Upper lobe of left lung (tissue), 6 donors: ENCODE data around the gene TMEM33. TPM values are rescaled to one million over a fixed set of nuclear protein-coding genes. Genes with fewer than 3 reads are reported as not detected.

Experiments
- ATAC-seq, 2 donors: fragments of 200-7000 bp; cut with Tn5 transposase; one replicate each; pipeline ENCODE4 v1.9.1; 2022; ENCODE audit warnings: mild to moderate bottlenecking in 2 of 2, moderate library complexity in 2 of 2; ENCODE audit not compliant: low FRiP score in 2 of 2
- DNase-seq, 2 donors: peaks; one replicate each; pipeline ENCODE4 v3.0.0-alpha.2; 2019 to 2020
- H3K27ac ChIP-seq, 4 donors: fragments of 200-600 bp; sonication (generic); one replicate each; pipeline ENCODE4 v1.5.1; 2016 to 2019
- H3K27me3 ChIP-seq, 4 donors: fragments of 200-600 bp; sonication (generic); one replicate each; pipeline ENCODE4 v1.5.1; 2017 to 2019
- H3K36me3 ChIP-seq, 4 donors: fragments of 200-600 bp; sonication (generic); one replicate each; pipeline ENCODE4 v1.5.1; 2016 to 2019
- H3K4me1 ChIP-seq, 4 donors: fragments of 200-600 bp; sonication (generic); one replicate each; pipeline ENCODE4 v1.5.1; 2018 to 2019
- H3K4me3 ChIP-seq, 4 donors: fragments of 200-600 bp; sonication (generic); one replicate each; pipeline ENCODE4 v1.5.1; 2017 to 2019; ENCODE audit warnings: mild to moderate bottlenecking in 2 of 4, moderate library complexity in 1 of 4
- H3K9me3 ChIP-seq, 4 donors: fragments of 200-600 bp; sonication (generic); one replicate each; pipeline ENCODE4 v1.5.1; 2018 to 2019
- EP300 ChIP-seq, 4 donors: sonication (generic); formaldehyde crosslinking; IDR thresholded peaks; one replicate each; pipeline ENCODE4 v1.5.1; 2017; ENCODE audit warnings: antibody characterized with exemption in 4 of 4, control low read depth in 2 of 4
- POLR2A ChIP-seq, 4 donors: fragments of 450-650 bp; IDR thresholded peaks; one replicate each; pipeline ENCODE4 v1.5.1; 2016 to 2017; ENCODE audit warnings: antibody characterized with exemption in 4 of 4, mild to moderate bottlenecking in 2 of 4
- POLR2AphosphoS5 ChIP-seq, 2 donors: sonication (generic); formaldehyde crosslinking; IDR thresholded peaks; one replicate each; pipeline ENCODE4 v1.5.1; 2017; ENCODE audit warnings: antibody characterized with exemption in 2 of 2
- WGBS, 2 donors: methylation state at CpG; one replicate each; pipeline ENCODE4 v1.1.5; 2017 to 2018; 5-methylcytosine and 5-hydroxymethylcytosine counted together
- total RNA-seq, 6 donors: library from RNA; depleted of rRNA in 4 of 6; stranded (reverse); fragments of >200 nt in 4 of 6; gene quantifications; one replicate each; pipeline versions ENCODE4 v1.1.0 to v1.2.1, GENCODE V29; 2016 to 2021
- TF ChIP-seq, protein P1 (sequence below), 6 experiments: fragments of 450-650 bp in 4 of 6; fragments of 200-600 bp in 2 of 6; sonication (generic) in 2 of 6; IDR thresholded peaks; one replicate each; pipeline ENCODE4 v1.5.1; 2016 to 2019; ENCODE audit warnings: antibody characterized with exemption in 6 of 6
- donor health status: DM: no; HTN: no; CAD: no; lungs with moderate emphysema.
- donor health status: DM: no; HTN: yes; CAD: no; lungs with severe emphysema.

The TMEM33 gene, protein sequence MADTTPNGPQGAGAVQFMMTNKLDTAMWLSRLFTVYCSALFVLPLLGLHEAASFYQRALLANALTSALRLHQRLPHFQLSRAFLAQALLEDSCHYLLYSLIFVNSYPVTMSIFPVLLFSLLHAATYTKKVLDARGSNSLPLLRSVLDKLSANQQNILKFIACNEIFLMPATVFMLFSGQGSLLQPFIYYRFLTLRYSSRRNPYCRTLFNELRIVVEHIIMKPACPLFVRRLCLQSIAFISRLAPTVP
- total RNA-seq = 10 to 100 TPM; 14.7 to 68.9 (median 46.9) TPM

DNA sequence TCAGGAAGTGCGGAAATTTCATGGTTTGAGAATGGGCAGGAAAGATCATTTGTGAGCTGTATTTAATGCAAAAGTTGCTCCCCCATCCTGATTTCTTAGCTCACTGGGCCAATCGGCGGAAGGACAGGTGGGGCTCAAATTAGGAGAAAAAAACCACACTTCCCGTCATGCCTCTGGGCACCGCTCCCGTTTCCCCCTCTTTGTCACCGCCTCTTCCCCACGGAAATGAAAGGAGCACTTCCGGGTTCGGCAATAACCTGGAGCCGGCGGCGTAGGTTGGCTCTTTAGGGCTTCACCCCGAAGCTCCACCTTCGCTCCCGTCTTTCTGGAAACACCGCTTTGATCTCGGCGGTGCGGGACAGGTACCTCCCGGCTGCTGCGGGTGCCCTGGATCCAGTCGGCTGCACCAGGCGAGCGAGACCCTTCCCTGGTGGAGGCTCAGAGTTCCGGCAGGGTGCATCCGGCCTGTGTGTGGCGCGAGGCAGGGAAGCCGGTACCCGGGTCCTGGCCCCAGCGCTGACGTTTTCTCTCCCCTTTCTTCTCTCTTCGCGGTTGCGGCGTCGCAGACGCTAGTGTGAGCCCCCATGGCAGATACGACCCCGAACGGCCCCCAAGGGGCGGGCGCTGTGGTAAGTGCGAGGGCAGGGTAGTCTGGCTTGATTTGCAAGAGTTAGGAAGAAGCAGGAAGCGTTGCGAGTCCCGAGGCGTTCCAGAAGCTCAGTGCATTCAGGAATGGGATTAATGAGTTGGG, at the start of gene TMEM33:
Gene TMEM33, plus strand, starts transcription at position 529 of the 751 bp plus-strand sequence. Its CDS starts 56 bp downstream, at position 585.
- ATAC-seq (peak; percentile 96 to 98), DNase-seq (peak; percentile 89)
- H3K4me1 ChIP-seq = peaks cover 19 to 36% (median 31%) of the 10 kb centered on the region in 4 donors
- H3K4me3 ChIP-seq = peak within 1 kb of the TSS; percentile 71 to 85 (median 76)
- peaks cover 0 to 12% (median 4%) of the 10 kb centered on the region in 4 donors for H3K36me3 ChIP-seq
- WGBS, 2 donors = 2 to 3% methylated on average over 26 to 49 of the region's 49 CpGs
- no peaks in the 10 kb centered on the region for H3K27me3 ChIP-seq
- H3K27ac ChIP-seq = peak within 1 kb of the TSS; percentile 88 to 94 (median 89)
- TF ChIP-seq POLR2A (IDR thresholded peaks at IDR 0.05) = peak in 3 of 4 donors; percentile 58 to 87 (median 73)
- TF ChIP-seq EP300 (IDR thresholded peaks at IDR 0.05) = peak in 1 of 4 donors; percentile 21
- TF ChIP-seq, protein P1, sequence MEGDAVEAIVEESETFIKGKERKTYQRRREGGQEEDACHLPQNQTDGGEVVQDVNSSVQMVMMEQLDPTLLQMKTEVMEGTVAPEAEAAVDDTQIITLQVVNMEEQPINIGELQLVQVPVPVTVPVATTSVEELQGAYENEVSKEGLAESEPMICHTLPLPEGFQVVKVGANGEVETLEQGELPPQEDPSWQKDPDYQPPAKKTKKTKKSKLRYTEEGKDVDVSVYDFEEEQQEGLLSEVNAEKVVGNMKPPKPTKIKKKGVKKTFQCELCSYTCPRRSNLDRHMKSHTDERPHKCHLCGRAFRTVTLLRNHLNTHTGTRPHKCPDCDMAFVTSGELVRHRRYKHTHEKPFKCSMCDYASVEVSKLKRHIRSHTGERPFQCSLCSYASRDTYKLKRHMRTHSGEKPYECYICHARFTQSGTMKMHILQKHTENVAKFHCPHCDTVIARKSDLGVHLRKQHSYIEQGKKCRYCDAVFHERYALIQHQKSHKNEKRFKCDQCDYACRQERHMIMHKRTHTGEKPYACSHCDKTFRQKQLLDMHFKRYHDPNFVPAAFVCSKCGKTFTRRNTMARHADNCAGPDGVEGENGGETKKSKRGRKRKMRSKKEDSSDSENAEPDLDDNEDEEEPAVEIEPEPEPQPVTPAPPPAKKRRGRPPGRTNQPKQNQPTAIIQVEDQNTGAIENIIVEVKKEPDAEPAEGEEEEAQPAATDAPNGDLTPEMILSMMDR (IDR thresholded peaks at IDR 0.05) = peak in 4 of 6 experiments; percentile 19 to 48 (median 28)
- TF ChIP-seq POLR2AphosphoS5 (IDR thresholded peaks at IDR 0.05) = peak; percentile 88 to 93
- no peaks in the 10 kb centered on the region for H3K9me3 ChIP-seq

DNA sequence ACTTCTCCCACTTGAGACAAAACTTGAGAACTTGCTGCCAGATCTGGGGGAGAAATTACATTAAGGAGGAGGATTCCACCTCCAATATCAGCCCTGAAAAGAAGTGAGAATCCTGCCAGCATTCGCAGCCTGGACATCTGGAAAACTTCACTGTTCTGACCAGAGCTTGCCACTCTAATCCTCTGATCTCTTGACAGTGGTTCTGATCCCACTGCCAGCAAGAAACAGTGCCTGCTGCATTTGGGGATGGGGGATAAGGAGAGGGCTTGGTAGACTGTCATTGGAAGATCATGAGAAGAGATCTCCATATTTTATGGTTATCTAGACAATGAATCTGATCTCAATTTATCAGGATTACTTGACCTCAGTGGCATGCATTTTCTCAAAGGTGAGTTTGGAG, 49.8 kb upstream of the TMEM33 start:
- Histone ChIP-seq H3K4me1 (peaks cover 22 to 25% (median 24%) of the 10 kb centered on the region in 4 donors), H3K27me3 (peaks cover 0 to 22% (median 15%) of the 10 kb centered on the region in 4 donors), H3K27ac (no peak overlapping the region), H3K36me3 (no peaks in the 10 kb centered on the region), H3K4me3 (no peak overlapping the region), H3K9me3 (no peaks in the 10 kb centered on the region)
- ATAC-seq = no peak
- no peak for DNase-seq
- TF ChIP-seq POLR2AphosphoS5 (IDR thresholded peaks at IDR 0.05) (no peak), EP300 (IDR thresholded peaks at IDR 0.05) (no peak), POLR2A (IDR thresholded peaks at IDR 0.05) (no peak)
- TF ChIP-seq, protein P1 (IDR thresholded peaks at IDR 0.05) = no peak
- 85 to 89% methylated on average over 1 of the region's 1 CpG for WGBS, 2 donors

DNA sequence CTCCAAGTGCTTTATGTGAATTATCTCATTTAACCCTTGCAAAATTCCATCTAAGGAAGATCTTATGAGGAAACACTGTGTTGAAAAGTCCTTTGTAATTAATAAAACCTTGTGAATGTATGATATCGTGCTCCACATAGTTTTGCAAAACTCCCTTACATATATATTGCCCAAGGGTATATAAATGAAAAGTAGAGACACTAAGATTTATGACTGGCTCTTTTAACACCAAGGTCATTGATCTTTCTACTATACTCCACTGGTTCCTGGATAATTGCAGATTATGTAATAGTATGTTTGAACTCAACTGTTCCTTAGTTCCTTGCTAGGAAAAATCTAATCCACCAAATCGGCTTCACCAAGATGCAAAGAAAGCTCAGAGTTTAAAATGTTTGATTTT, 48.0 kb upstream of the TMEM33 start:
- Histone ChIP-seq H3K4me1 (peaks cover 4 to 7% (median 6%) of the 10 kb centered on the region in 4 donors), H3K27ac (no peak overlapping the region), H3K9me3 (no peaks in the 10 kb centered on the region), H3K4me3 (no peak overlapping the region), H3K27me3 (peaks cover 0 to 4% (median 2%) of the 10 kb centered on the region in 4 donors), H3K36me3 (no peaks in the 10 kb centered on the region)
- no peak for ATAC-seq
- 71 to 78% methylated on average over 2 of the region's 2 CpGs for WGBS, 2 donors
- DNase-seq = no peak
- TF ChIP-seq POLR2A (IDR thresholded peaks at IDR 0.05) = no peak
- no peak for TF ChIP-seq EP300 (IDR thresholded peaks at IDR 0.05)
- TF ChIP-seq, protein P1 (IDR thresholded peaks at IDR 0.05) = no peak
- TF ChIP-seq POLR2AphosphoS5 (IDR thresholded peaks at IDR 0.05) = no peak

DNA sequence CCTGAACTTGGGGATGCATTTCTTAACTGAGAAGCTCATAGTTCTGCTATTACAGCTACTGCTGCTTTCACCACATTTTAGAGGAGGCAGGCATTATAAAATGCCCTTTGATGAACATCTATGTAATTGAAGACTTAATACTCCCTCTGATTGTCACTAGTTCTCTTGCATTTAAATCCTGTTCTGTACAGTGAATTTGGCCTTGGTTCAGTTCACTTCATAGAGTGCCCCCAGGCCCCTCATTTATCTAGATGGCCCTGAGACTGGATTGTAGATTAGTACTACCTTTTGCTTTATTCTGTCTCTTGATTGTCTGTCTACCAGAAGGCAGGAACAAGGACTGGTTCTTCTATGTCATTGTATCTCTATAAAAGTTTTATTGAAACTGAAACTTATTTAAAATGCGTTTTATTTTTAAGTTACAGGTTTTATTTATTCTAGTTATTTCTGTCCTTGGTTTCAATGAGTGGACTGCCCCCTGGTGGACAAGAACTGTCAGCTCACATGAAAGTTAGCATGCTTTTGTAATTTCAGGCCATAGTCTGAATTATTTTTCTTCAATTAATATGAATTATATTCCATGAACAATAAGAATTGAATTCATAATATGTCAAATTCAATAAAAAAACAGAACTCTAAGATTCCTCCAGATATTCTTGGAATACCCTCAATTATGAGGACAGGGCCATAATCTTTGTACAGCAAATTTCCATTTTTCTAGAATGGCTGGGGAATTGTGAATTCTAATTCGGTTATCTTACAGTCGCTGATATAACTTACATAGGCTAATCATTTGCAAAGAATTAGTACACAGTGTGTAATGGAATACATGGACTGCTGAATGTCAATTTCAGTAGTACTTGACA, 47.2 kb upstream of the TMEM33 start:
- no peak for ATAC-seq
- TF ChIP-seq, protein P1 (IDR thresholded peaks at IDR 0.05) = peak; percentile 69 to 79 (median 73)
- no peak for TF ChIP-seq EP300 (IDR thresholded peaks at IDR 0.05)
- H3K27me3 ChIP-seq = no peaks in the 10 kb centered on the region
- H3K4me3 ChIP-seq = no peak overlapping the region
- H3K9me3 ChIP-seq = no peaks in the 10 kb centered on the region
- H3K4me1 ChIP-seq = no peaks in the 10 kb centered on the region
- no peak overlapping the region for H3K27ac ChIP-seq
- DNase-seq = no peak
- no peaks in the 10 kb centered on the region for H3K36me3 ChIP-seq
- WGBS, 2 donors = 4 to 12% methylated on average over 3 of the region's 3 CpGs
